Measurements from ENCODE around the gene PPP2CA. TPM values are rescaled to one million over a fixed set of nuclear protein-coding genes. Genes with fewer than 3 reads are reported as not detected.

PPP2CA gene
- total and polyA plus RNA-seq, 2 experiments from 2014 or later = 327 to 508 TPM

GRCh38 chr5:134209477-134210245 lies 16.2 kb downstream of the PPP2CA start:
- no peak for DNase-seq (ENCODE audit: low read depth in 1 of 2, low spot score in 1 of 2)
- H3K27ac ChIP-seq = no peak overlapping the region
- H3K36me3 ChIP-seq = no peaks in the 10 kb centered on the region
- H3K9me3 ChIP-seq (ENCODE audit: low read depth) = no peaks in the 10 kb centered on the region
- no peak overlapping the region for H3K4me3 ChIP-seq
- TF ChIP-seq CTCF (IDR thresholded peaks at IDR 0.05; ENCODE audit: low read depth, low read length) = no peak
- no peaks in the 10 kb centered on the region for H3K27me3 ChIP-seq
- H3K4me1 ChIP-seq (ENCODE audit: low read depth) = no peaks in the 10 kb centered on the region

GRCh38 chr5:134207696-134208095 lies 18.2 kb downstream of the PPP2CA start:
- TF ChIP-seq CTCF (IDR thresholded peaks at IDR 0.05; ENCODE audit: low read depth, low read length) = no peak
- no peaks in the 10 kb centered on the region for H3K9me3 ChIP-seq (ENCODE audit: low read depth)
- H3K4me3 ChIP-seq = no peak overlapping the region
- no peak overlapping the region for H3K27ac ChIP-seq
- DNase-seq (ENCODE audit: low read depth in 1 of 2, low spot score in 1 of 2) = no peak
- H3K36me3 ChIP-seq = peaks cover 17% of the 10 kb centered on the region
- no peaks in the 10 kb centered on the region for H3K27me3 ChIP-seq
- no peaks in the 10 kb centered on the region for H3K4me1 ChIP-seq (ENCODE audit: low read depth)

GRCh38 chr5:134206627-134207160 lies 19.2 kb downstream of the PPP2CA start:
- no peak overlapping the region for H3K4me3 ChIP-seq
- no peaks in the 10 kb centered on the region for H3K9me3 ChIP-seq (ENCODE audit: low read depth)
- peaks cover 26% of the 10 kb centered on the region for H3K36me3 ChIP-seq
- H3K27ac ChIP-seq = no peak overlapping the region
- DNase-seq (ENCODE audit: low read depth in 1 of 2, low spot score in 1 of 2) = no peak
- no peaks in the 10 kb centered on the region for H3K4me1 ChIP-seq (ENCODE audit: low read depth)
- H3K27me3 ChIP-seq = no peaks in the 10 kb centered on the region
- TF ChIP-seq CTCF (IDR thresholded peaks at IDR 0.05; ENCODE audit: low read depth, low read length) = no peak

GRCh38 chr5:134204575-134204974 lies 21.3 kb downstream of the PPP2CA start:
- no peak for TF ChIP-seq CTCF (IDR thresholded peaks at IDR 0.05; ENCODE audit: low read depth, low read length)
- Histone ChIP-seq H3K9me3 (ENCODE audit: low read depth) (no peaks in the 10 kb centered on the region), H3K27ac (no peak overlapping the region), H3K36me3 (peaks cover 47% of the 10 kb centered on the region), H3K4me1 (ENCODE audit: low read depth) (no peaks in the 10 kb centered on the region), H3K27me3 (no peaks in the 10 kb centered on the region), H3K4me3 (no peak overlapping the region)
- no peak for DNase-seq (ENCODE audit: low read depth in 1 of 2, low spot score in 1 of 2)

GRCh38 chr5:134203630-134204029 lies 22.2 kb downstream of the PPP2CA start:
- no peak for TF ChIP-seq CTCF (IDR thresholded peaks at IDR 0.05; ENCODE audit: low read depth, low read length)
- no peaks in the 10 kb centered on the region for H3K9me3 ChIP-seq (ENCODE audit: low read depth)
- DNase-seq (ENCODE audit: low read depth in 1 of 2, low spot score in 1 of 2) = no peak
- H3K36me3 ChIP-seq = peaks cover 57% of the 10 kb centered on the region
- no peak overlapping the region for H3K27ac ChIP-seq
- no peaks in the 10 kb centered on the region for H3K4me1 ChIP-seq (ENCODE audit: low read depth)
- H3K27me3 ChIP-seq = no peaks in the 10 kb centered on the region
- no peak overlapping the region for H3K4me3 ChIP-seq
